Large intestine (tissue), 12 donors: Measurements from ENCODE around the gene SLC39A6. TPM values are rescaled to one million over a fixed set of nuclear protein-coding genes. Genes with fewer than 3 reads are reported as not detected.
"Not testable (repeated sequence)": the region's sequence is repeated elsewhere in the genome, so short reads cannot be mapped to it uniquely, and the experiment has no call there.

Experiments used
- DNase-seq, 2 donors: peaks; one replicate each; pipeline versions ENCODE4 v3.0.0 to v3.0.0-alpha.2; 2013
- H3K27ac ChIP-seq: one replicate; pipeline ENCODE4 v1.5.1; 2013; ENCODE audit warnings: low read length
- H3K27me3 ChIP-seq: 2 replicates; pipeline ENCODE4 v1.6.1; 2013; ENCODE audit warnings: low read length; ENCODE audit not compliant: control insufficient read depth, insufficient read depth
- H3K36me3 ChIP-seq: 2 replicates; pipeline ENCODE4 v1.6.1; 2013; ENCODE audit warnings: low read length; ENCODE audit not compliant: control insufficient read depth, insufficient read depth
- H3K4me1 ChIP-seq: one replicate; pipeline ENCODE4 v1.6.1; 2013; ENCODE audit warnings: low read length; ENCODE audit not compliant: control insufficient read depth, insufficient read depth
- H3K4me3 ChIP-seq: one replicate; pipeline ENCODE4 v1.5.1; 2013; ENCODE audit warnings: low read length
- H3K9me3 ChIP-seq: one replicate; pipeline ENCODE4 v1.6.1; 2013; ENCODE audit warnings: mild to moderate bottlenecking, low read depth, low read length, moderate library complexity; ENCODE audit not compliant: control insufficient read depth
- WGBS: methylation state at CpG from one replicate; pipeline ENCODE4 v1.1.5; 2013; ENCODE audit warnings: low lambda C conversion rate; ENCODE audit not compliant: insufficient coverage; 5-methylcytosine and 5-hydroxymethylcytosine counted together
- long read RNA-seq, 11 donors: transcript quantifications; one replicate each; lab custom pipeline, GENCODE V29; 2026
- polyA plus RNA-seq: library from polyadenylated mRNA; unstranded; fragments of 120-200 nt; gene quantifications from one replicate; pipeline ENCODE4 v1.2.1, GENCODE V29; 2013

Gene SLC39A6
- polyA plus RNA-seq = 19.9 TPM
- long read RNA-seq, donor 1, partial matches to known transcripts = 9 of 9 reads
- long read RNA-seq, donor 1, other reads (novel, unspliced or antisense) = 0 of 9 reads
- long read RNA-seq, donor 2, partial matches to known transcripts = 30 of 36 reads
- long read RNA-seq, donor 2, other reads (novel, unspliced or antisense) = 0 of 36 reads
- long read RNA-seq, donor 3 = 0 reads
- long read RNA-seq, donor 4 = 0 reads
- long read RNA-seq, donor 5, transcript SLC39A6-201 (10 exons, 3,543 nt) = major isoform, 5 of 28 reads
- long read RNA-seq, donor 5, partial matches to known transcripts = 21 of 28 reads
- long read RNA-seq, donor 5, other reads (novel, unspliced or antisense) = 0 of 28 reads
- long read RNA-seq, donor 6, partial matches to known transcripts = 0 of 4 reads
- long read RNA-seq, donor 6, other reads (novel, unspliced or antisense) = 0 of 4 reads
- long read RNA-seq, donor 7, partial matches to known transcripts = 18 of 21 reads
- long read RNA-seq, donor 7, other reads (novel, unspliced or antisense) = 0 of 21 reads
- long read RNA-seq, donor 8, partial matches to known transcripts = 6 of 6 reads
- long read RNA-seq, donor 8, other reads (novel, unspliced or antisense) = 0 of 6 reads
- long read RNA-seq, donor 9, partial matches to known transcripts = 8 of 11 reads
- long read RNA-seq, donor 9, other reads (novel, unspliced or antisense) = 0 of 11 reads
- long read RNA-seq, donor 10, transcript SLC39A6-201 (10 exons, 3,543 nt) = major isoform, 7 of 82 reads
- long read RNA-seq, donor 10, partial matches to known transcripts = 57 of 82 reads
- long read RNA-seq, donor 10, other reads (novel, unspliced or antisense) = 16 of 82 reads
- long read RNA-seq, donor 11, partial matches to known transcripts = 10 of 14 reads
- long read RNA-seq, donor 11, other reads (novel, unspliced or antisense) = 0 of 14 reads

GRCh38 chr18:36129300-36130038, at the start of gene SLC39A6, which contains the start of gene ELP2:
Gene SLC39A6, minus strand, starts transcription at chr18:36129340. Its CDS starts 2,333 bp downstream, at chr18:36127007.
Gene ELP2, plus strand, starts transcription at chr18:36129899. Its CDS starts 35 bp downstream, at chr18:36129934.
- peak within 1 kb of the TSS; percentile 100 for H3K27ac ChIP-seq
- H3K4me3 ChIP-seq = peak within 1 kb of the TSS; percentile 79
- peaks cover 3% of the 10 kb centered on the region for H3K4me1 ChIP-seq
- peak; percentile 96 to 97 for DNase-seq
- no peaks in the 10 kb centered on the region for H3K27me3 ChIP-seq
- peaks cover 4% of the 10 kb centered on the region for H3K9me3 ChIP-seq
- H3K36me3 ChIP-seq = peaks cover 7% of the 10 kb centered on the region
- no CpG with 5 or more reads among the region's 69 CpGs for WGBS

GRCh38 chr18:36177913-36178312, 48.8 kb upstream of the SLC39A6 start:
- Histone ChIP-seq H3K4me3 (no peak overlapping the region), H3K27ac (no peak overlapping the region), H3K27me3 (no peaks in the 10 kb centered on the region), H3K4me1 (peaks cover 14% of the 10 kb centered on the region), H3K36me3 (peaks cover 17% of the 10 kb centered on the region), H3K9me3 (no peaks in the 10 kb centered on the region)
- no peak for DNase-seq
- no CpG with 5 or more reads among the region's 3 CpGs for WGBS

GRCh38 chr18:36176711-36177110, 47.6 kb upstream of the SLC39A6 start:
- no peak for DNase-seq
- H3K27me3 ChIP-seq = no peaks in the 10 kb centered on the region
- peaks cover 14% of the 10 kb centered on the region for H3K4me1 ChIP-seq
- no peaks in the 10 kb centered on the region for H3K9me3 ChIP-seq
- peak overlapping the region; percentile 63 for H3K27ac ChIP-seq
- H3K36me3 ChIP-seq = peaks cover 27% of the 10 kb centered on the region
- no peak overlapping the region for H3K4me3 ChIP-seq
- 96% methylated on average over 3 of the region's 9 CpGs for WGBS

GRCh38 chr18:36176177-36176584, 47.0 kb upstream of the SLC39A6 start:
- Histone ChIP-seq H3K9me3 (no peaks in the 10 kb centered on the region), H3K27me3 (no peaks in the 10 kb centered on the region), H3K36me3 (peaks cover 31% of the 10 kb centered on the region), H3K4me3 (no peak overlapping the region), H3K4me1 (peaks cover 14% of the 10 kb centered on the region), H3K27ac (peak overlapping the region; percentile 63)
- DNase-seq = peak; percentile 84 to 90
- WGBS = no CpG with 5 or more reads among the region's 2 CpGs

- no peak for DNase-seq
- no peaks in the 10 kb centered on the region for H3K27me3 ChIP-seq
- WGBS = no CpG with 5 or more reads among the region's 1 CpG
- H3K36me3 ChIP-seq = peaks cover 37% of the 10 kb centered on the region
- H3K27ac ChIP-seq = peak overlapping the region; percentile 59
- peaks cover 14% of the 10 kb centered on the region for H3K4me1 ChIP-seq
- H3K9me3 ChIP-seq = no peaks in the 10 kb centered on the region
- no peak overlapping the region for H3K4me3 ChIP-seq
Measured at GRCh38 chr18:36175481-36175880, 46.3 kb upstream of the SLC39A6 start.

- no peak for DNase-seq
- Histone ChIP-seq H3K27ac (no peak overlapping the region), H3K4me1 (no peaks in the 10 kb centered on the region), H3K27me3 (no peaks in the 10 kb centered on the region), H3K9me3 (no peaks in the 10 kb centered on the region), H3K4me3 (no peak overlapping the region), H3K36me3 (peaks cover 62% of the 10 kb centered on the region)
- WGBS = no CpG with 5 or more reads among the region's 5 CpGs
Measured at GRCh38 chr18:36169938-36170337, 40.8 kb upstream of the SLC39A6 start.

- no CpG with 5 or more reads among the region's 3 CpGs for WGBS
- not testable (repeated sequence) for H3K9me3 ChIP-seq
- H3K36me3 ChIP-seq = peaks cover 61% of the 10 kb centered on the region
Measured at GRCh38 chr18:36168296-36168695, 39.2 kb upstream of the SLC39A6 start.

GRCh38 chr18:36167692-36168218, 38.6 kb upstream of the SLC39A6 start:
- WGBS = no CpG with 5 or more reads among the region's 3 CpGs
- Histone ChIP-seq H3K4me3 (no peak overlapping the region), H3K27ac (no peak overlapping the region), H3K36me3 (peaks cover 60% of the 10 kb centered on the region), H3K27me3 (no peaks in the 10 kb centered on the region), H3K9me3 (no peaks in the 10 kb centered on the region), H3K4me1 (no peaks in the 10 kb centered on the region)
- DNase-seq = no peak

More at GRCh38 chr18:36168296-36168695, 39.2 kb upstream of the SLC39A6 start:
- DNase-seq, H3K4me3 ChIP-seq, H3K27me3 ChIP-seq, H3K4me1 ChIP-seq, H3K27ac ChIP-seq: not testable (repeated sequence)

- Histone ChIP-seq H3K9me3 (no peaks in the 10 kb centered on the region), H3K36me3 (peaks cover 54% of the 10 kb centered on the region), H3K4me3 (no peak overlapping the region), H3K27ac (no peak overlapping the region), H3K27me3 (no peaks in the 10 kb centered on the region), H3K4me1 (no peaks in the 10 kb centered on the region)
- no CpG with 5 or more reads among the region's 1 CpG for WGBS
- DNase-seq = no peak
Measured at GRCh38 chr18:36162981-36163380, 33.8 kb upstream of the SLC39A6 start.
